GM23248 (cell line): Measurements from ENCODE around the gene IGF2BP3.

Source experiments
- EZH2 ChIP-seq: fragments of 200-600 bp; sonication (generic); IDR thresholded peaks from 2 replicates; pipeline ENCODE4 v1.6.1; 2018; ENCODE audit warnings: antibody characterized with exemption, mild to moderate bottlenecking; ENCODE audit not compliant: insufficient read depth, poor library complexity, severe bottlenecking
- EZH2phosphoT487 ChIP-seq: fragments of 200-600 bp; sonication (generic); IDR thresholded peaks from 2 replicates; pipeline ENCODE4 v1.6.1; 2018; ENCODE audit warnings: antibody characterized with exemption, moderate library complexity, mild to moderate bottlenecking, low read depth; ENCODE audit not compliant: insufficient read depth

DNA sequence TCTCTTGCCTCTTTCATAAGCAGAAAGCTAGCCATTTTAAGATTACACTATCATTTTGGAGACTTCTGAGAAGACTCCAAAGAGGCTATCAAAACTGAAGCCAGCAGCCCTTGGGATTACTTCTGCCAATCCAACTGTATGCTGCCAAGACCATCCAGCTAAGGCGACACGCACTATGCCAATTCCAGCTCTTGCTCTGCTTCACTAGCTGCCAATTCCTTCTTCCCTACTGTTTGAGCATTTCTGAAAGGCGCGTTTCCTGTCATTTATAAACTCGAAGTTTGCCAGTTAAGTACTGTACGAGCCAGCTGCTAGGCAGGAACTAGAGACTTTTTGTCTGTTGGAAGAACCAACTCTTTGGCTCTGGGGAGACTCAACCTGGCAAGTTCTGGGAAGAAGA lies 134.7 kb downstream of the IGF2BP3 start:
- TF ChIP-seq EZH2phosphoT487 (no peak), EZH2 (no peak)
